A549 (cell line): Measurements from ENCODE around the gene ZEB1. TPM values are rescaled to one million over a fixed set of nuclear protein-coding genes. Genes with fewer than 3 reads are reported as not detected.

Experiments
- ATAC-seq, 2 experiments: fragments of 200-7000 bp in 1 of 2; fragments of >200 bp in 1 of 2; cut with Nextera tagmentation in 1 of 2; cut with Tn5 transposase in 1 of 2; 3 replicates each; pipeline versions ENCODE4 v1.8.0 to v1.9.1; 2018 to 2020; ENCODE audit warnings: mild to moderate bottlenecking in 1 of 2, moderate library complexity in 1 of 2
- CTCF ChIA-PET: fragments of 300-600 bp; sonication (Branson Sonifier 250); formaldehyde crosslinking; extraction: SDS; loops from one replicate; lab custom pipeline; 2021; ENCODE audit warnings: antibody characterized with exemption, inconsistent platforms; lab: Yijun Ruan, JAX
- POLR2A ChIA-PET: fragments of 350-600 bp; formaldehyde crosslinking; extraction: SDS; loops from one replicate; lab custom pipeline; 2021; ENCODE audit warnings: antibody characterized with exemption, inconsistent platforms; lab: Yijun Ruan, JAX
- DNase-seq, 2 experiments: peaks; one replicate each; pipeline versions ENCODE4 v3.0.0 to v3.0.0-alpha.2; 2011 to 2016; ENCODE audit warnings: low read depth in 1 of 2, low spot score in 1 of 2
- FAIRE-seq: peaks from 2 replicates; lab custom pipeline; 2011; peaks lifted over from hg19 to GRCh38; lab: Jason Lieb, UNC
- H3K27ac ChIP-seq, 2 experiments: fragments of >200 bp; sonication (Bioruptor Twin); formaldehyde crosslinking; 3 replicates each; pipeline ENCODE4 v1.5.1; 2016 to 2017
- H3K4me1 ChIP-seq: fragments of >200 bp; sonication (Bioruptor Twin); formaldehyde crosslinking; 3 replicates; pipeline ENCODE4 v1.6.1; 2016
- H3K4me2 ChIP-seq: fragments of >200 bp; sonication (Bioruptor Twin); formaldehyde crosslinking; 3 replicates; pipeline ENCODE4 v1.6.1; 2016
- H3K4me3 ChIP-seq: fragments of >200 bp; sonication (Bioruptor Twin); formaldehyde crosslinking; 3 replicates; pipeline ENCODE4 v1.5.1; 2016
- H3K9me3 ChIP-seq: fragments of >200 bp; sonication (Bioruptor Twin); formaldehyde crosslinking; 3 replicates; pipeline ENCODE4 v1.6.1; 2016
- CBX2 ChIP-seq: fragments of 200-600 bp; sonication (generic); IDR thresholded peaks from 2 replicates; pipeline ENCODE4 v1.6.1; 2016; ENCODE audit warnings: low read depth, mild to moderate bottlenecking, borderline replicate concordance
- CHD2 ChIP-seq: fragments of 150-350 bp; IDR thresholded peaks from 2 replicates; pipeline ENCODE4 v1.6.1; 2014; ENCODE audit warnings: low read length; ENCODE audit not compliant: partially characterized antibody
- CHD4 ChIP-seq: fragments of 200-600 bp; sonication (generic); IDR thresholded peaks from 2 replicates; pipeline ENCODE4 v1.6.1; 2016; ENCODE audit warnings: antibody characterized with exemption, mild to moderate bottlenecking, borderline replicate concordance
- EP300 ChIP-seq, 2 experiments: fragments of >200 bp; sonication (Bioruptor Twin); formaldehyde crosslinking; IDR thresholded peaks; 2 replicates in 1 of 2; 3 replicates in 1 of 2; pipeline ENCODE4 v1.6.1; 2016 to 2017
- FOSB ChIP-seq: fragments of 250-450 bp; sonication (Bioruptor Pico); IDR thresholded peaks from 2 replicates; pipeline ENCODE4 v1.5.0; 2020; ENCODE audit warnings: mild to moderate bottlenecking, moderate library complexity
- GATA3 ChIP-seq: IDR thresholded peaks from 2 replicates; pipeline ENCODE4 v1.6.1; 2012; ENCODE audit warnings: borderline replicate concordance
- HOXB5 ChIP-seq: fragments of 250-450 bp; sonication (Bioruptor Pico); IDR thresholded peaks from 2 replicates; pipeline ENCODE4 v1.5.0; 2020; ENCODE audit warnings: mild to moderate bottlenecking, moderate library complexity
- JUN ChIP-seq, 2 experiments: fragments of >200 bp; sonication (Bioruptor Twin); formaldehyde crosslinking; IDR thresholded peaks; 2 replicates in 1 of 2; 3 replicates in 1 of 2; pipeline ENCODE4 v1.6.1; 2016 to 2017
- KDM1A ChIP-seq: fragments of 200-600 bp; sonication (generic); IDR thresholded peaks from 2 replicates; pipeline ENCODE4 v1.6.1; 2016; ENCODE audit warnings: low read depth, mild to moderate bottlenecking
- MAFK ChIP-seq: fragments of 450-650 bp; IDR thresholded peaks from 2 replicates; pipeline ENCODE4 v1.6.1; 2014; ENCODE audit not compliant: partially characterized antibody
- MAZ ChIP-seq: fragments of 150-350 bp; IDR thresholded peaks from 2 replicates; pipeline ENCODE4 v1.6.1; 2014; ENCODE audit warnings: antibody characterized with exemption, low read depth, low read length, borderline replicate concordance
- MYC ChIP-seq: IDR thresholded peaks from 2 replicates; pipeline ENCODE4 v1.6.1; 2012; ENCODE audit warnings: mild to moderate bottlenecking, inconsistent platforms, low read length, improper control_type of control experiment, borderline replicate concordance
- NR3C1 ChIP-seq: fragments of >200 bp; sonication (Bioruptor Twin); formaldehyde crosslinking; IDR thresholded peaks from 3 replicates; pipeline ENCODE4 v1.6.1; 2017
- POLR2AphosphoS2 ChIP-seq: conservative IDR thresholded peaks from 2 replicates; pipeline ENCODE4 v1.6.1; 2012; ENCODE audit warnings: low read length, improper control_type of control experiment, inconsistent platforms
- RCOR1 ChIP-seq: fragments of 150-350 bp; IDR thresholded peaks from 2 replicates; pipeline ENCODE4 v1.6.1; 2014; ENCODE audit warnings: antibody characterized with exemption, low read length, low read depth
- RFX5 ChIP-seq: fragments of 450-650 bp; IDR thresholded peaks from 2 replicates; pipeline ENCODE4 v1.7.1; 2014; ENCODE audit warnings: antibody characterized with exemption, mild to moderate bottlenecking, moderate library complexity
- RNF2 ChIP-seq: fragments of 200-600 bp; sonication (generic); IDR thresholded peaks from 2 replicates; pipeline ENCODE4 v1.6.1; 2016; ENCODE audit warnings: low read depth, mild to moderate bottlenecking, antibody characterized with exemption, moderate library complexity, borderline replicate concordance
- WGBS: methylation state at CpG from one replicate; pipeline ENCODE4 v1.1.6; 2017; ENCODE audit errors: missing lambda C conversion rate; 5-methylcytosine and 5-hydroxymethylcytosine counted together
- polyA plus RNA-seq, 4 experiments: library from polyadenylated mRNA; depleted of rRNA in 3 of 4; stranded (reverse); fragments of >200 nt; fragmentation: RNase III in 1 of 4; extraction: RNeasy Plus Mini Kit Qiagen cat#74134 plus additional on column Dnase treatment in 1 of 4; gene quantifications; 2 replicates in 3 of 4; 3 replicates in 1 of 4; pipeline ENCODE4 v1.2.3, GENCODE V29; 2011 to 2017
- TF ChIP-seq, protein P1 (sequence below): fragments of 150-350 bp; IDR thresholded peaks from 2 replicates; pipeline ENCODE4 v1.6.1; 2014; ENCODE audit warnings: low read depth, mild to moderate bottlenecking, low read length
- TF ChIP-seq, protein P2 (sequence below): fragments of >200 bp; sonication (Bioruptor Twin); formaldehyde crosslinking; IDR thresholded peaks from 2 replicates; pipeline ENCODE4 v1.6.1; 2016
- TF ChIP-seq, protein P3 (sequence below): fragments of >200 bp; sonication (Bioruptor Twin); formaldehyde crosslinking; IDR thresholded peaks from 3 replicates; pipeline ENCODE4 v1.5.1; 2016

Gene ZEB1
- polyA plus RNA-seq, 2 of the 4 experiments (the other 2 are of a cell fraction), result 8.1 to 23.8 TPM

DNA sequence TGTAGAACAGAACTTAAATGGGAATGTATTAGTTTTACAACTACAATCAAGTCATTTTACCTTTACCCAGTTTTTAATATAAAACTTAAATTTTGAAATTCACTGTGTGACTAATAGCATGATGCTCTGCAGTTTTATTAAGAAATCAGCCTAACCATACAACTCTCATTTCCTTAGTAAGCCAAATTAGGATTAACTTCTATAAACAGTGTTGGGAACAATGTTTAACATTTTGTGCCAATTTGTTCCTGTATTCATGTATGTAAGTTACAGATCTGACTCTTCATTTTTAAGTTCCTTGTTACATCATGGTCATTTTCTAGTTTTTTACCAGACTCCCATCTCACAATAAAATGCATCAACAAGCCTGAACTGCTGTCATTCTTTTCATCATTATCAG lies 209.8 kb downstream of the ZEB1 start:
- ChIA-PET POLR2A (no interaction called here), CTCF (no interaction called here)
- DNase-seq (no peak), FAIRE-seq (no peak)
- Histone ChIP-seq H3K4me1 (no peaks in the 10 kb centered on the region), H3K4me3 (no peak overlapping the region), H3K4me2 (no peak overlapping the region)
- no peak for TF ChIP-seq CBX2
- TF ChIP-seq FOSB, result no peak
- no peak for TF ChIP-seq RNF2
- TF ChIP-seq CHD2, result no peak
- no peak for TF ChIP-seq EP300 (IDR thresholded peaks at IDR 0.05)
- no peak for TF ChIP-seq KDM1A
- TF ChIP-seq MAFK, result no peak
- TF ChIP-seq, protein P1, sequence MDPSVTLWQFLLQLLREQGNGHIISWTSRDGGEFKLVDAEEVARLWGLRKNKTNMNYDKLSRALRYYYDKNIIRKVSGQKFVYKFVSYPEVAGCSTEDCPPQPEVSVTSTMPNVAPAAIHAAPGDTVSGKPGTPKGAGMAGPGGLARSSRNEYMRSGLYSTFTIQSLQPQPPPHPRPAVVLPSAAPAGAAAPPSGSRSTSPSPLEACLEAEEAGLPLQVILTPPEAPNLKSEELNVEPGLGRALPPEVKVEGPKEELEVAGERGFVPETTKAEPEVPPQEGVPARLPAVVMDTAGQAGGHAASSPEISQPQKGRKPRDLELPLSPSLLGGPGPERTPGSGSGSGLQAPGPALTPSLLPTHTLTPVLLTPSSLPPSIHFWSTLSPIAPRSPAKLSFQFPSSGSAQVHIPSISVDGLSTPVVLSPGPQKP, result no peak
- TF ChIP-seq, all 56 proteins: peak for 0
- ATAC-seq, result no peak
- no peak overlapping the region for H3K27ac ChIP-seq
- no peaks in the 10 kb centered on the region for H3K9me3 ChIP-seq

DNA sequence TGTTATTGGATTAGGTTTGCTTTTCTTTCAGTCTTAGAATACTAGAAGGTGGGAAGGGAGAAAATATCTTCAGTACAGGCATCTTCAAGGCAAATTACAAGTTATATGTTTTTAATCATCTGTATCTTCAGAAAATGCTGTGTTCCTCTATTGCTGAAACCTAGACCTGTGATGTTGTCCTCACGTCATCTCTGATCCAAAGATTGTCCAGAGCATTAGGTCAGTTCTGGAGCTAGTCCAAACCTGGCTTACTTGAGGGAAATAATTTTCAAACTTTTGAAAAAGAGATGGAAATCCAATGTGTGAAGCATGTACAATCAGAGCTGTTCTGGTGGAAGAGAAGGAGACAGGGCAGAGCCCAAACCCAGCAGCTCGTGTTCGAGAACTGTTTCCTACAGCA lies 217.3 kb downstream of the ZEB1 start:
- Histone ChIP-seq H3K4me3 (no peak overlapping the region), H3K4me2 (no peak overlapping the region), H3K9me3 (no peaks in the 10 kb centered on the region)
- FAIRE-seq (no peak), DNase-seq (no peak), ATAC-seq (no peak)
- POLR2A ChIA-PET, result no interaction called here
- 40% methylated on average over 3 of the region's 3 CpGs for WGBS
- CTCF ChIA-PET, result interaction anchor here (0.6 kb wide), 1 partner anchor 22 kb away, joined by 3 read pairs; no protein-coding TSS in a partner anchor
- TF ChIP-seq, protein P2, sequence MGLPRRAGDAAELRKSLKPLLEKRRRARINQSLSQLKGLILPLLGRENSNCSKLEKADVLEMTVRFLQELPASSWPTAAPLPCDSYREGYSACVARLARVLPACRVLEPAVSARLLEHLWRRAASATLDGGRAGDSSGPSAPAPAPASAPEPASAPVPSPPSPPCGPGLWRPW, result no peak
- no peak for TF ChIP-seq MYC
- TF ChIP-seq, protein P3, sequence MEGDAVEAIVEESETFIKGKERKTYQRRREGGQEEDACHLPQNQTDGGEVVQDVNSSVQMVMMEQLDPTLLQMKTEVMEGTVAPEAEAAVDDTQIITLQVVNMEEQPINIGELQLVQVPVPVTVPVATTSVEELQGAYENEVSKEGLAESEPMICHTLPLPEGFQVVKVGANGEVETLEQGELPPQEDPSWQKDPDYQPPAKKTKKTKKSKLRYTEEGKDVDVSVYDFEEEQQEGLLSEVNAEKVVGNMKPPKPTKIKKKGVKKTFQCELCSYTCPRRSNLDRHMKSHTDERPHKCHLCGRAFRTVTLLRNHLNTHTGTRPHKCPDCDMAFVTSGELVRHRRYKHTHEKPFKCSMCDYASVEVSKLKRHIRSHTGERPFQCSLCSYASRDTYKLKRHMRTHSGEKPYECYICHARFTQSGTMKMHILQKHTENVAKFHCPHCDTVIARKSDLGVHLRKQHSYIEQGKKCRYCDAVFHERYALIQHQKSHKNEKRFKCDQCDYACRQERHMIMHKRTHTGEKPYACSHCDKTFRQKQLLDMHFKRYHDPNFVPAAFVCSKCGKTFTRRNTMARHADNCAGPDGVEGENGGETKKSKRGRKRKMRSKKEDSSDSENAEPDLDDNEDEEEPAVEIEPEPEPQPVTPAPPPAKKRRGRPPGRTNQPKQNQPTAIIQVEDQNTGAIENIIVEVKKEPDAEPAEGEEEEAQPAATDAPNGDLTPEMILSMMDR, result no peak
- no peak for TF ChIP-seq CHD4
- TF ChIP-seq RFX5, result no peak
- no peak for TF ChIP-seq NR3C1
- TF ChIP-seq, all 56 proteins: peak for 0
- Histone ChIP-seq H3K4me1 (no peaks in the 10 kb centered on the region), H3K27ac (no peak overlapping the region)

DNA sequence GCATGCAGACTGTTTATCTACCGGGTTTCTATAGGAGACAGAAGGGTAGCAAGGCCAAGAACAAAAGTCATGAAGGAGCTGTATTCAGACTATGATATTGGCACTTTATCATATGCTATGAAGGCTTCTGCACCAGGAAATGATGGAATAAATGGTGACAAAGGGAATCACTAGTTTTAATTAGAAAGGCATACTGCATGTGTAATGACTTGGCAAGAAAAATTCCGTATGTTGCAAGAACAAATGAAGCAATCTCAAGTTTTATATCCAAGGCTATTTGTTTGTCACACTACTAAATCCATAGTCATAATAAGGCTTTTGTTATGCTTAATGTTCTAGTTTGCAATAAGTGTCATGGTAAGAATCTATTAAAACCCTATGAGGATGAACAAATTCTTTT lies 230.9 kb downstream of the ZEB1 start:
- WGBS, result 31% methylated on average over 2 of the region's 2 CpGs

More for the DNA sequence above, 230.9 kb downstream of the ZEB1 start:
- H3K4me1 ChIP-seq, result no peaks in the 10 kb centered on the region
- H3K4me3 ChIP-seq, result no peak overlapping the region
- POLR2A ChIA-PET, result no interaction called here
- H3K9me3 ChIP-seq, result no peaks in the 10 kb centered on the region
- CTCF ChIA-PET, result no interaction called here
- ATAC-seq (no peak), DNase-seq (no peak), FAIRE-seq (no peak)
- H3K4me2 ChIP-seq, result no peak overlapping the region
- H3K27ac ChIP-seq, result no peak overlapping the region
- TF ChIP-seq MAZ (no peak), POLR2AphosphoS2 (no peak), FOSB (no peak), JUN (IDR thresholded peaks at IDR 0.05) (no peak), CHD2 (no peak), GATA3 (no peak), RCOR1 (no peak), NR3C1 (no peak), HOXB5 (CRISPR knock-in tag) (no peak)
- TF ChIP-seq, protein P3, result no peak
